Stimulated activated CD8-positive, alpha-beta memory T cell treated with anti-CD3 and anti-CD28 coated beads, Interleukin-12 subunit alpha, Interleukin-12 subunit beta, amount 100 ng/mL, for 24 hours (primary cell): ENCODE measurements around the gene GID8.

Experiments
- DNase-seq: peaks from one replicate; pipeline ENCODE4 v3.0.0-alpha.2; 2020; ENCODE audit errors: extremely low read depth

Gene GID8

DNA sequence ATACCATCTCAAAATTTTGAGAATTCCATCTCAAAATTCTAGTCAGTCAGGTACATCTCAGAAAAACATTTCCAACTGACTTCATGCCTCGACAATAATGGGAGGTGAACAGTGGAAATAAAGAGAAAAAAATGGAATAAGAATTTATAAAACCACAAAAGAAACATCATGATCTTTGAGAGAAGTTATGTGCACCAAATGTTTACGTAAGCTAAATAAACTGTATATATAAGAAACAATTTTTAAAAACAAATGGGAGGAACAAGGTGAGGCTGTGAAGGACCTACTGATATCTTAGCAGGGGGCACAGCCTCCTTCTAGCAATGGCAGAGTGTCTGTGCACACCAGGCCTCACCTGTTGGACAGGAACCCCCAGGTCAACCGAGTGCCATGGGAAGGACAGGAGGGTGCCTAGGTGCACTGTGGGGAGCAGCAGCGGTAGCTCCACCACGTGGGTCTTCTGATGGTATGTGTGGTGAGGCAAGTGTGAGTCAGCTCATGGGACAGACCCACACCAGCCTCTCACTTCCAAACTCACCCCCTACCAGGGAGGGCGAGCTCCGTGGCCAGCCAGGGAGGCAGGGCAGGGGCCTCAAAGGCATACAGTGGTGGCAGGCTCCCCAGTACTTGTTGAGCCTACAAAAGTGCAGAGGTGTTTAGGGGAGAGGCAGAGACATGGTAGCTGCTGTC is 34.9 kb upstream of the GID8 start:
- DNase-seq: no peak

DNA sequence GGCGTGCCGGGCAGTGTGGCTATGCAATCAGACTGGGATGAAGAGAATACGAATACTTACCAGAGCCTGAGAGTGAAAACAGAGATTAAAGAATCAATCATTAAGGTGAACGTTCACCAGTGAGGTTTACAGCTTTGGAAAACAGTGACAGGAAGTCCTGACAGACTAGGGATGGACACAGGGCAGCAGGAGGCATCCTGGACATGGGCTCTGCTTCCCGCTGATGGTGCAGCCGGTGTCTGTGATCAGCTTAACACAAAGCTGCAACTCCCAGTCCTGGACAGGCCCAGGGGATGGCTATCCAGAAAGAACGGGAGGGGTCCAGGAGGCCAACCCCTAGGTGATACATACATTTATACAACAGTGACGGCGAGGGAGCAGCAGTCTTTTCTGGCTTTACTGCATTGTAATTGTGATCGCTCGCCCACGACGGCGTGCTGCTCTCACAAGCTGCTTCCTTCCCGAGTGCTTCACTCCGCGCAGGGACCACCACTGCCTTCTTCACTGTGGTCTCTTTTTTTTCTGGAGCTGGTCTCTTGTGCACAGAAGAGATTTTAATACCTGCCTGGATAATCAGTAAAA is 32.3 kb upstream of the GID8 start:
- no peak for DNase-seq

DNA sequence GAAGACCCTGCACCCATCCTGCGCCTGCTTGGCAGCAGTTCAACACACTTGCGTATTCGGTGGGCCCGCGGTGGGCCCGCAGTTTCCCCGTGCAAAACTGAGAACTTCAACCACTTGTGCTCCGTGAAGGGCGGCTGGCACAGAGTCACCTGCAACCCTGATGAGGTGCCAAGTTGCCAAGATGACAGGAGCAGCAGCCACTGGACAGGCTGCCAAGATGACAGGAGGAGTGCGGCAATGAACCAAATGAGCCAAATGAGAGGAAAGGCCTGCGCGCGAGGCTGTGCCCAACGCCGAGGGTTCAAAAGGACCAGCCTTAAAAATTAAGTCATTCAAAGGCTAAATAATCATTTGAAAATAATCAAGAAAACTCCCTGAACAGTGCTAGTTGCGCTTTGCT is 31.7 kb upstream of the GID8 start:
- DNase-seq: no peak

DNA sequence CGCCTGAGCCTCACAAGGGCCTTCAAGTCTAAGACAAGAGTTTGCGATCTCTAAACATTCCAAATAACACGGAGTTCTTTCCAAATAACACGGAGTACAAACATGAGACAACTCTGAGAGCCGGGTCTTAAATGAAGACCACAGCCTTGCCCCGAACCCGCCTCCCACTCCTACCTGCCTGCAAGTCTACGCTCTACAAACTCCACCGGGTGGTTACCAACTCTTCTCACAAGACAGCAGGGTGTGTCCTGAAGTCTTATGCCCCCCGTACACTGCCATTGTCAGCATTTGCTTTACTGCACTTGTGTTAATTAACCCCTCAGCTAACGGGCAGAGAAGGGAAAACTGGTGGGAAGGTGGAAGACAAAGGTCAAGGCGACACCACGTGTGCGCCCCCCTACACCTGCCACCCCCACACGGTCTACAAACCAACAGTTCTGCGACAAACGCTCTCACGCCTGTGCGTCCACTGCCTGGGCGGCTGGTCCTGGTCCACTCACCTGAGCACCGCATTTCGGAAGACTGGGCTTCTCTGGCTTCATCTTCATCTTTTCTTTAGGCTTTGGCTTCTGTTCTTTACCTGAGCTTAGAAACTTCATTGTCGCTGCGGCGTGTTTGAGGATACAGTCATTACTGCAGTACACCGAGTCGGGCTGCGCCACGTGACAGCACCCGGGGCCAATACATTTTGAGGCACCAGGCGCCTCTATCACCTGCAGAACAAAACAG is 31.1 kb upstream of the GID8 start:
- DNase-seq: no peak

DNA sequence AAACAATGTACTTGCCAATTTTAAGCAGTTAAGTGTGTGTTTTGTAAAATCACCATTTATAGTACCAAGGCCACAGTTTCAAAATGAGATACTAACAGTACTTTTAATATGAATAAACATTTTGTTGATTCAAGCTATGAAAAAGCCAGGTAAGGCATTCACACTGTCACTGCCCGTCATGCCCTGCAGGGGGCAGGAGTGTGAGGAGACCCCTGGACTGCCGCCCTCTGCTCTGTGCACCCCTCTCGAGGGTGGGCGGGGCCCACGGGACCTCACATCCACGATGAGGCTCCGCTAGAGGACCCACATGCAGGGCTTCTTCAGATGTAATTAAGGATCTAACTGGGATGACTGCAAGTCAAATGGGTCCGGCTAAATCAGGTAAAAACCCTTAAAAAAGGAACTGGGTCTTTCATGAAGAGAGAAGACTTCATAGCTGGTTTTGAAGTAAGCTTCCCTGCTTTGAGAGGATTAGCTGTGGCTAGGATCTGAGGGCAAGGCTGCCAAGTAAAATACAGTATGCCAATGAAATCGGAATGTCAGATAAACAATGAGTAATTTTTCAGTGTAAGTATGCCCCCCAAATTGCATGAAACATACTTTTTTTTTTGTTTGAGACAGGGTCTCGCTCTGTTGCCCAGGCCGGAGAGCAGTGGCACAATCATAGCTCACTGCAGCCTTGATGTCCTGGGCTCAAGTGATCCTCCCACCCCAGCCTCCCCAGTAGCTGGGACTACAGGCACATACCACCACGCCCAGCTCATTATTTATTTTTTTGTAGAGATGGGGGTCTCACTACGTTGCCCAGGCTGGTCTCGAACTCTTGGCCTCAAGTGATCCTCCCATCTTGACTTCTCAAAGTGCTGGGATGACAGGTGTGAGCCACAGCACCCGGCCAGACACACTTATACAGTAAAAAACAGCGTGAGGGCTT is 30.3 kb upstream of the GID8 start:
- DNase-seq: no peak

DNA sequence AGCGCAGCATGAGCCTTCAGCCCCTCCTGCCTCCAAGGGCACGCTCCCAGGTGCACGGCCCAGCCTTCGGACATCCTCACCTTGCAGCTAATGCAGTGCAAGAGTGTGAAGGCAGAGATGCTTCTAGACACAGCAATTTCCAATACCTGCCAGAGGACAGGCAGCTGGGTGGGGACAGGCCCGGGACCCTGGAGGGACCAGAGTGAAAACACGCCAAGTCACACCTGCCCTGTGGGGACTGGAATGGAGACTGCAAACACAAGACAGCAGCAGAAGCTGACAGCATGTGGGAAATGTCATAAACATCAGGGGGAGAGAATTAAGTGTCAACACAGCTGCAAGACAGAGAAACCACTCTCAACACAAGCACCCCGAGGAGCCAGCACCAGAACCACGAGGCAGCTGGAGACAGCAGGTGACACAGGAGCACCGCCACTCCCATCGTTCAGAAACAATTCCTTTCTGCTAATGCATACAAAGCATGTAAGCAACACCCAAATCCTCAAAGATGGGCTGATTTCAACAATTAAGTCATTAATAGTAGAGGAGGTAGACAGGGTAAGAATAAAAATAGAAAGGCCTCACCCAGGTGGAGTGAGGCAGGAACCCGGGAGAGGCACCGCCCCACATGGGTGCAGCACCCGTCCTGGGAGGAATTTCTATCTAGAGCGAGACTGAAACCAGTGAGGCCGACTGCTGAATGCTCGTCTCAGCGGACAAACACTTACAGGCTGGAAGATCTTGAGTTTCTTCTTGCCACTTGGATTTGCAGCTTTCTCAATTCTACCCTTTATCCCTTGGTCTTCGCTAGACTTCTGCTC is 28.8 kb upstream of the GID8 start:
- no peak for DNase-seq

DNA sequence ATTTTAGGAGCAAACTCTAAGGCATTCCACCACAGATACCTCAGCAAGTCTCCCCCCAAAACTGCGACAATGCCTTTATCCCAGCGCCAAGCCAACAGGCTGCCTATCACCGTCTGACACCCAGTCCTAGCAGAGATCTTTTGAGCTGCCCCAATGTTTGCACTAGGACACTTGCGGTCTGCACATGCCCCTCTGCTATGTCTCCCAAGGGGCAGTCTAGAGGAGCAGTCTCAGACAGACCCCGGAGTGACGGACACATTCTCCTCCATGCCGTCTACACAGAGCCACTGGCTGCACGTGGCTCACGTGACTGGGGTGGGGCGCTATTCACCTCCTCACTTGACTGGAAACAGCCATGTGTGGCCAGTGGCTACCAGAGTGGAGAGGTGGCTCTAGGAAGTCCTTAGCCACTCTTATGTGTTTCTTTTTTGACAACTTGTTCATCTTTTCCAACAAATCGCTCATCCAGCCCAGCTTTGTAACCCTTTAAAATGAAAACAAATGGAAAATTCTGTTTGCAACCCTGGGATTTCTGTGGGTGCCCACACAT is 27.7 kb upstream of the GID8 start:
- DNase-seq: no peak

DNA sequence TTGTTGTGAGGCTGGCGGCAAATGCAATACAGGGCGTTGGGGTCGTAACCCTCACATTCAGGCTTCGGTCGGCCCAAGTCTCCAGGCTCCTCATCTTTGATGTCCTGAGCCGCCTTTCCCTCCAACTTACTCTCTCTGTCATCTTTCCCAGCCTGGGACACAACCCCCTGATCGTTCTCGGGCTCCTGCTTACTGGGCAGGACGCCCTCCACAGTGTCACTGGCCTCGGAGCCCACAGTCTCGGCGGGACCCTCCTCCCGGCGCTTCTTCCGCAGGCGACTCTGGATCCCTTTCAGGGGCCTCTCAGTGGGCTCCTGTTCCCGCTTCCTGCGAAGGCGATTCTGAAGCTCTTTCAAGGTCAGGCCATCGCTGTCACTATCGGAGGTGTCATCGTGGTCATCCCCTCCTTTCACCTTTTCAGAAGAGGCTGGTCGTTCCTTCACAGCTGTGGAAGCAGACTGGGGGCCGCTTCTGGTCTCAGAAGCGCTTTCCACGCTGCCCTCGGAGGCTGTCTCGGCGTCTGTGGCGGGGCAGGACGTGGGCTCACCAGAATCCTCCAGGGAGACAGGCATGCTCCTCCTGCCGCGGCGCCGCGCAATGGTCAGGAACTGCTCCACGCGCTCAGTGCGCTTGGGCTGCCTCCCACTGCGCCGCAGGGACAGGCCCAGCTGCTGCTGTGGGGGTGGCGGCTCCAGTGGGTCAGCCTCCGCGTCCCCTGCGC is 27.0 kb upstream of the GID8 start:
- DNase-seq: no peak

DNA sequence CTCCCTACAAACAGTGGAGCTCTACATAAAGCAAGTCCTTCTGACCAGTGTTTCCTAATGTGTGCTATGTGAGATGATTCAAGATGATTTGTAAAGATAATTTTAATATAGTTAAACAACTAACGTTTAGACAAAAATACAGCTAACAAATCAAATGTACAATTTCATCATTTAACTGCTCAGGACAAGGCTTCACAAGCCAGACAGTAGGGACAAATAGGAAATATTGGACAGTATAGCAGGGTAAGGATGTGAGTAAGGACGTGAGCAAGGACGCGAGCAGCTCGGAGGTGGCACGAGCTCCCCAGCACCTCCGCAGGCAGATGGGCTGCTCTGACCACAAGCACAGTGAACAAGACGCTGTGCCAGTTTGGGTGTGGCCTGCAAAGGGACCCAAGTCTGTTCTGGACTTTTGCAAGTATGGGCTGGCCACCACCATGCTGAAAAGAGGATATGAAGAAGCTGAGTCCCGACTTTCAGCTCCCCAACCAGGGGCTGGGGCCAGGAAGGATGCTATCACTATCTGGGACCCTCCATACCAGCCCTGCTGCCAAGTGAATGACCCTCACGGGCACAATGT is 26.2 kb upstream of the GID8 start:
- no peak for DNase-seq

DNA sequence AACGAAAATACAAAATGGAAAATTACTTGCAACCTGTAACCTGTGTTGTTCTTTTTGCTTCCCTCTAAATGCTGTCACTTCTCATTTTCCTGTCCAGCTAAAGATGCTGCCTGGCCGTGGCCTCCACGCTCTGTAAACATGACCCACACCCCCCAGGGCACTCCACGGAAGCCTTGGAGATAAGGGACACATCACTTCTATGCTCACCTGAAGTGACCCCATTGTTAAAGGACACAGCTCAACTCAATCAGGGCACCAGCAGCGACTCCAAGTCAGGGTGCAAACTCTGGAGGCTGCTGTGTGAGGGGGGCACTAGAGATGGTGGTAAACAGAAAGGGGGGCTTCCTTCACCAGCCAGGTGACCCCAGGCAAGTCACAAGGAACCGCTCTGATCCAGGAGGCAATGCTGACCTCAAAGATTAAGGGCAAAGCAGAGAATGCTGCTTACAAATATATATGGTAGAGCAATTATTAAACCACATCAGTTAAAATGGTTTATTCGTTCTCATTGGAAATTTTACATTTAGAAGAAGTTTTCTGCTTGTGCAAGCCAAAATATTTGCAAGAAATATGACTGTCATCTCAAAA is 24.8 kb upstream of the GID8 start:
- DNase-seq: no peak

DNA sequence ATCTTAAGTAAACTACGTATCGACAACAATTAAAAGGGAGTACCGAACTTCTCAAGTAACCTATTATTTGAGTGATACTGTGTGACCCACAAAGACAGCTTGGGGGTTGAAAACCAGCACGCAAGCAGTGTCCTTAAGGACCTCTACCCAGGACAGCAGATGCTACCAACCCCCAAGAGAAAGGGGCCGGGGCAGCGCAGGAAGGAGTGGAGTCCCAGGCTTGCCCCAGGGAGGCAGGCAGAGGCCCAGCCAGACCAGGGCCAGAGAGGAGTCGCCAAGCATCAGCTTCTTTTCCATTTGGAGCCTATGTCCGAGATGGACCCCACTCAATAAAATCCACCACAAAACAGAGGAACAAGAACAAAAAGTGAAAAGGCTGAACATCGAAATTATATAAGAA is 23.5 kb upstream of the GID8 start:
- no peak for DNase-seq

DNA sequence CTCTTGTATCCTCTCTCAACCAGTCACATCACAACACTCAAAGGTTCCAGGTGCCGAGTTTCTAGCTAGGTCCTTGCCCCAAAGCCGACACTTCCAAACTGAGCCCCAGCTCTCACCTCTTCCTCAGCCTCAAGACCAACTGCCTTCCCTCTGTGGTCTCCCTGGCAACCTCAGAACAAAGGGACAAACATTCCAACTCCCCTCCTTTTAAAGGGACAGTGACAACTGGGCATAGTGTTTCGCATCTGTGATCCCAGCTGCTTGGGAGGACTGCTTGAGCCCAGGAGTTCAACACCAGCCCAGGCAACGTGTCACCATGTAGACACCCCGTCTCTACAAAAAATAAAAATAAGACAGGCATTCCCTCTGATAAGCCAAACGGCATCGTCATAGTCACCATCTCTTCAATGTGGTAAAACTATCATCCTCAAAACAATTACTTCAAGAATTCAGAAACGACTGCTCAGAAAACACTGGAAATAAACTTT is 22.9 kb upstream of the GID8 start:
- DNase-seq: no peak

DNA sequence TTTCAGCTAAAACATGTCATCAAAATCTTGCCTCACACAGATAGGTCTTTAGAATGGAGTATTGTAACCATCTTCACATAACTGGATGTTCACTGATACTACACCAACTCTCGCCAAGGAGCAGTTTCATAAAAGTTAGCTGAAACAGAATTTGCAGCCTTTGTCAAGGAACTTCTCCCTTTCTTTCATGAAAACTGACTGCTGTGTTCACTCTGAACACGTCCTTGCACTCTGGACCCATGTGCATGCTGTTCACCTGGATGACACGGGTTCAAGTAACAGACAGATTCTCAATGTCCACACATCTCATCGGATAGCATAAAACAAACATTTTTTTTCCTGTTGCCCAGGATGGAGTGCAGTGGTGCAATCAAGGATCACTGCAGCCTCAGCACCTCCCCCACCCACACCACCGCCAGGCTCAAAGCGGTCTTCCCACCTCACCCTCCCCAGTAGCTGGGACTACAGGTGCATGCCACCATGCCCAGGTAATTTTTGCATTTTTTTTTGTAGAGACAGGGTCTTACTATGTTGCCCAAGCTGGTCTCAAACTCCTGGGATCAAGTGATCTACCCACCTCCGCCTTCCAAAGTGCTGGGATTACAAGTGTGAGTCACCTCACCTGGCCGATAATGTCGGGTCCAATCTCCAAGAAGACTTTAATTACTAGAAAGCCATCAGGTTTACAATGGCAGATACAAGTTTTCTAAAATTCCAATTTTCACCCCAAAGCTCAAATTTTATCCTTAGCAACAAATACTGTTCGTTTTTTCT is 21.1 kb upstream of the GID8 start:
- no peak for DNase-seq

DNA sequence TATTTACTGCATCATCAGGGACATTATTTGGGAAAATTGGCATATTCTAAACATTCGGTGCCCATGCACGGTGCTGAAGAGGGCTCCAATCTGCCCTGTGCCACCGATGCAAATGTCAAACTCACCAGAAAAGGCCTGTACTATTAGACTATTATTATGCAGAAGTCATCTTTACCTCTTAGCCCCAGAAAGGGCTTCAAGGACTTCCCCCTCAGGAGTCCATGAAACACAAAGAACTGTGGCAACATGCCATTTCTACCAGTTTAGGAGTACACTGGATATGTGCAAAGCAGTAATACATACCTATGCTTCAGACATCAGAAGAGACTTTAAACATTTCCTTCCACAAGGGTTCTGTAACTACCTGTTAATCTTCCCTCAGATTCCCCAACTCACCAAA is 20.2 kb upstream of the GID8 start:
- no peak for DNase-seq

DNA sequence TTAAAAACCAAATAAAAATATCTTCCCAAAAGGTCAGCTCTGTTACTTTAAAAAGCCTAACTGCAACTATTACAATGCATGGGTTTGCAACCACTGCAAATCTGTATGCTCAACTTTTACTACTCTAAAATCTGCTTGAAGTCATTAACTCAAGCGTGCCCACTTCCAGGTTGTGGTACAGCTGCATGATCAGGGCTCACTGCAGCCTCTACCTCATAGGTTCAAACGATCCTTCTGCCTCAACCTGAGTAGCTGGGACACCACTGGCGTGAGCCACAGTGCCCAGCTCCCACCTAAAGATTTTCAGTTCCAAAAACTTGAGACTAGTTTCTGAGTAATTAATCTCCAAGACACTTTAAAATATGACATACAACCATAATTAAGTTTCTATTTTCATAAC is 19.8 kb upstream of the GID8 start:
- no peak for DNase-seq

DNA sequence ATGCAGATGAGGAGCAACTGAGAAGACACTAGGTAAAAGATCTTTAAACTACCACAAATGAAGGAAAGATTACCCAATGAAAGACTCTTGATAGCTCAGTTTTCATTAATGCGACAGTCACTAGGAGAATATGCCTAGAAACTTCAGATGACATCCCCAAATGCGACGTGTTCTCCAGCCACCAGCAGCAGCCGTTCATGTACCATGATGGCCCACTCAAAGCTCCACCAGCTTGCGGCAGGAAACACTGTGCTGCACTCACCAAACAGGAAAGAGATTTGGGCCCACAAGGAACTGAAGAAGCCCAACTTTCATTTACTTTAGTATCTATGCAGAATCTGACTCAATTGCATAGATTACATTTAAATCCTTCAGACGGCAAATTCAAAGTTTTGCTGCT is 19.1 kb upstream of the GID8 start:
- DNase-seq: no peak

DNA sequence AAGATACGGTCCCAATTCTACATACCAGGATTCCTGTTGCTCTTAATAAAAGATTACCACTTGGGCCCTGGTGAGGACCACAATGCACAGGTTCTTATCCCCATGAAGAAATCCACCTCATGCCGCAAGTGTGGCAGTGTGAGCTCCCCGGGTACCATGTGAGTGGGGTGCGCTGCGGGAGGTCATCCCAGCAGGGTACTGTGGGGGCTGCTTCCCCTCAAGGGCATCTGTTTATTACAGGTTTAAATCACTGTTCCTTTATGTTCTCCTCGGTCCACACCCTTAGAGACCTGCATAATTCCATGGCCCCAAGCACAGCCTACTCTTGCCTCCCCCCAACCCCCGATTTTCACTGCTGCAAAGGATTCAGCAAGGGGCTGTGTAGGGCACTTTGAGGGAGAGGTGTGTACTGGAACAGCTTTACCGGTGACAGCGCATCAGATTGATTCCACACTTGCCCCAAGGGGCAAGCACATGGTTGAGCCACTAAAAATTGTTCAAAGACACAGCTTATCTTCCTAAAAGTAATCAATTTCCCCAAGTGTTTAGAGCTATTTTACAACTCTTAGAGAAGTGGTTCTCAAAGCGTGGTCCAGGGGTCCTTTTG is 17.8 kb upstream of the GID8 start:
- no peak for DNase-seq

DNA sequence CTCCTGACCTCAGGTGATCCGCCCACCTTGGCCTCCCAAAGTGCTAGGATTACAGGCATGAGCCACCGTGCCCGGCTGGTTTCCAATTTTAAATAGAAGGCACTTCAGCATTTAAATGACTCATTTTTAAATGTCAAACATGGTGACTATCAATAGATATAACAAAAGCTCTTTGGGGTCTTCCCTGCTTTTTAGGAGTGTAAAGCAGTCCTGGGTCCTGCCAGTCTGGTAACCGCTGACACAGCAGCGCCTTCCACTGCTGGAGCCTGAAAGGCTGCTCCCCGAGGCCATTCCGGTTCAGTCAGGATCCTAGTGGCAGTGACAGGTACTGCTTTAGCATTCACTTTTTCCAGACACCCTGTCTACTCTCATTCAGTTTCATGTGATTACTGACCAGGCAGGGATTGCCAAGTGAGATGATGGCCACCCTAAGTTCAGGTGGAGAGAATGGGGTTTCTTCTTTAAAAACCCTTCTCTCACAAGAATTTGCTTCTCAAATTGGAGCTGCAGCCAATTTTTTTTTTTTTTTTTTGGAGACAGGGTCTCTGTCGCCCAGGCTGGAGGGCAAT is 16.7 kb upstream of the GID8 start:
- no peak for DNase-seq
